ENCODE results near the gene PAX2. TPM values are rescaled to one million over a fixed set of nuclear protein-coding genes. Genes with fewer than 3 reads are reported as not detected.

The PAX2 gene
- total RNA-seq, 1 experiment from 2014 or later: not detected

GRCh38 chr10:100814751-100815474 is 69.5 kb downstream of the PAX2 start:
- DNase-seq (ENCODE audit: low read depth): no peak

- no peak for DNase-seq (ENCODE audit: low read depth)
Measured at GRCh38 chr10:100816671-100817070, 71.3 kb downstream of the PAX2 start.

DNA sequence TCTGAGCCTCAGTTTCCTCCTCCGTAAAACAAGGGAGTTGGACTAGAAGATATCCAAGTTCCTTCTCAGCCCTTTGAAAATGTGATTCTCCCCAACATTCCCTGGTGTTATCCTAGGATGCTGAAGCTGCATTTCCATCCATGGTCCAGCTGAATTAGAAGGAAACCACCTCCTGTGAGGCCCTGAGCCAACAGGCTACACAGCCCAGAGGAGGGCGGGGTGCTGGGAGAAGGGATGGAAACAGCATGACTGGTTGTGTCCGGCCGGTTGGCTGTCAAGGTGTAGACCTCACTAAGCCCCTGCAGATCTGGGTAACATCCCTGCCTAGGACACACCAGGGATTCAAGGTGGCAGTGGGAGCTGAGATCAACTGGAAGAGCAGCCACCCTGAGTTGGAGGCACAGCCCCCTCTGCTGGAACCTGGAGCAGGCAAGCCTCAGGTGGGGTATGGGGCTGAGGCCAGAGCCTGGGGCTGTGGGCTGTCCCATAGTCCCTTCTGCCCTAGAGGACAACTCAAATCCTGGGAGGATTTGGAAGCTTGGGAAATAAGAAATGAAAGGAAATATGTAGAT is 72.0 kb downstream of the PAX2 start:
- peak; percentile 15 for DNase-seq (ENCODE audit: low read depth)

GRCh38 chr10:100819424-100819823 is 74.0 kb downstream of the PAX2 start:
- DNase-seq (ENCODE audit: low read depth): no peak

- no peak for DNase-seq (ENCODE audit: low read depth)
Measured at GRCh38 chr10:100823194-100823593, 77.8 kb downstream of the PAX2 start.

GRCh38 chr10:100824886-100825285 is 79.5 kb downstream of the PAX2 start:
- no peak for DNase-seq (ENCODE audit: low read depth)

GRCh38 chr10:100825325-100825875 is 80.0 kb downstream of the PAX2 start:
- DNase-seq (ENCODE audit: low read depth): no peak

DNA sequence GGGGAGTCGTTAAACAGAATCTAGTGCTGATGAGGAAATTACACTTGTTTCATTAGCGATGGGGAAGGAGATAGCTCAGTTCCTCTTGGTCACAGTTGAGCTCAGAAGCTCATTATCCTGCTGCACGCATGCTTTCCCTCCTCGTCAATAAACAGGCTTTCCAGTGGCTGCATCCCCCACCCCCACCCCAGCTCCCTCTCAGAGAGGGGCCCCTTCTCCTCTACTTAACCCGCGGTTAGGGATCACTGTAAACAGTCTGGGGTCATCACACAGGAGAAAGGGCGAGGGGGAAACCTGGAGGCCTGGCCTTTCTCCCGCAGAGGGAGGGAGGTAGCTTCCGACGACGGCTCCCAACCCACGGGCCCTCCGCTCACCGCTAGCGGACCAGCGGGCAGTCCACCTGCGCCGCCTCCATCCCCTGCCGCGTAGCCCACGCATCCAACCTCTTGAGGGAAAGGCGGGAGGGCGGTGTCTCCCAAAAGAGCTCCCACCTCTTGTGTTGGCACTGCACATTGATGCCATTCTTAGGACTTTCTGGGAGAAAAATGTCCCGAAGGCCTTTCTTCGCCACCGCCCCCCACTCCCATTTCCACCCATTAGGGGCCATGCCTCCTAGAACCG is 80.8 kb downstream of the PAX2 start:
- no peak for DNase-seq (ENCODE audit: low read depth)

- no peak for DNase-seq (ENCODE audit: low read depth)
Measured at GRCh38 chr10:100826661-100826982, 81.2 kb downstream of the PAX2 start.

GRCh38 chr10:100826983-100827818 is 81.8 kb downstream of the PAX2 start:
- peak; percentile 42 for DNase-seq (ENCODE audit: low read depth)

- DNase-seq (ENCODE audit: low read depth): peak; percentile 57
Measured at GRCh38 chr10:100827819-100828737, 82.7 kb downstream of the PAX2 start.

DNA sequence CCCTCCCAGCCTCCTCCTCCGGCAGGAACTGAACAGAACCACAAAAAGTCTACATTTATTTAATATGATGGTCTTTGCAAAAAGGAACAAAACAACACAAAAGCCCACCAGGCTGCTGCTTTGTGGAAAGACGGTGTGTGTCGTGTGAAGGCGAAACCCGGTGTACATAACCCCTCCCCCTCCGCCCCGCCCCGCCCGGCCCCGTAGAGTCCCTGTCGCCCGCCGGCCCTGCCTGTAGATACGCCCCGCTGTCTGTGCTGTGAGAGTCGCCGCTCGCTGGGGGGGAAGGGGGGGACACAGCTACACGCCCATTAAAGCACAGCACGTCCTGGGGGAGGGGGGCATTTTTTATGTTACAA is 83.3 kb downstream of the PAX2 start:
- peak; percentile 28 for DNase-seq (ENCODE audit: low read depth)

- DNase-seq (ENCODE audit: low read depth): peak; percentile 19
Measured at GRCh38 chr10:100829097-100829870, 83.9 kb downstream of the PAX2 start.

GRCh38 chr10:100829933-100830727 is 84.7 kb downstream of the PAX2 start:
- no peak for DNase-seq (ENCODE audit: low read depth)

- no peak for DNase-seq (ENCODE audit: low read depth)
Measured at GRCh38 chr10:100830728-100831111, 85.3 kb downstream of the PAX2 start.

- DNase-seq (ENCODE audit: low read depth): no peak
Measured at GRCh38 chr10:100831742-100832141, 86.4 kb downstream of the PAX2 start.

DNA sequence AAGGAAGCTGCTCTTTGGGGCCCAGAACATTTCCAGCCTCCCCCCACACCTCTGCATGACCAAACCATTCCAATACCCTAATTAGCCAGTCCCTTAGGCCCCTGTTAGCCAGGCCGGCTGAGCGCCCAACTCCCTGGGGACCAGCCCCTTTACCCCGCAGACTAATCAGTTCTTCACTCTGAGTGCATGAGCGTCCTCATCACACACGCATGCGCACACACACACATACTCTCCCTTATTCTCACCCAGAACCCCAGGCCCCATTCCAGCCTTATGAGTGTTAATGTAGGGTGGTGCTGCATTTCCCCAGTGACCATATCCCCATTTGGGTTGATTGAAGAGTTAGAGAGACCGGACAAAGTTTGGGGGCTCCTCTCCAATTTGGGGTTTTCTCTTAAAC is 90.4 kb downstream of the PAX2 start:
- no peak for DNase-seq (ENCODE audit: low read depth)

DNA sequence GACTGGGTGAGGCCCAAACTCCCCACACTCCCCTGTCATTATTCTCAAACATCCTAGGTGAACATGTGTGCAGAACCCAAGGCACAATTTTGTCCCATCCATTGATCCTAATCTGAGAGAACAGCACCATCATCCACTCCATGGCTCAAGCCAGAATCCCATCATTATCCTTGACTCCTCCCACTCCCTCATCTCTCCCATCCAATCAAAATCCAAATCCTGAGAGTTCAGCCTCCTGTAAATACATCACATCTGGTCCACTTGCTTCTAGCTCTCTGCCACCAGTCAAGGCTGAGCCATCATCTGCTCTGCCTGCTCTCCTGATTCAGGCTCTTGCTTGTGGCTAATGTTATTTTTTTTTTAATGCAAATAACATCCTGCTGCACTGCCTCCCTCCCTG is 91.5 kb downstream of the PAX2 start:
- no peak for DNase-seq (ENCODE audit: low read depth)

- no peak for DNase-seq (ENCODE audit: low read depth)
Measured at GRCh38 chr10:100837300-100837699, 91.9 kb downstream of the PAX2 start.

DNA sequence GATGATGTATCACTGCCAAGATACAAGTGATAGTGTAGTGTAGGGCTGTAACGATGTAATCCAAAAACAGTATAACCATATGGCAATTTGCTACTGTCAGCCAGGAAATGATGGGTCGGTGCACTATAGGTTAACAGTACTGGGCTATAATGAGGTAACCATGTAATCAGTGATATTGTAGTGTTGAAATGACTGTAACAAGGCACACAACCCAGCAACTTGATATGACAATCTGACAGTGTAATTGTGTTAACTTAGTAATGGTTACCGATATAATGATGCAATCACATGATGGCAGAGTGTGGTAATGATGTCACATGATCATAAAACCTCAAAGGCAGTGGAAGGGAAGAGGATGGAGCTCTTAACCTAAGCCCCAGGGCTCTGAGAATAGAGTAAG is 93.6 kb downstream of the PAX2 start:
- DNase-seq (ENCODE audit: low read depth): no peak
